Fibroblast of pulmonary artery (primary cell): ENCODE measurements around the gene FBRSL1.
"Not testable (repeated sequence)": the region's sequence is repeated elsewhere in the genome, so short reads cannot be mapped to it uniquely, and the experiment has no call there.

Experiments
- DNase-seq: peaks from one replicate; pipeline ENCODE4 v3.0.0-alpha.2; 2010; ENCODE audit warnings: low read depth
- H3K4me3 ChIP-seq: replicated peaks from 2 replicates; pipeline ENCODE4 v1.5.1; 2011; ENCODE audit warnings: low read depth, mild to moderate bottlenecking, control low read depth, low read length, moderate library complexity
- TF ChIP-seq, protein P1 (sequence below): IDR thresholded peaks from 2 replicates; pipeline ENCODE4 v1.5.1; 2011; ENCODE audit warnings: mild to moderate bottlenecking, control low read depth, low read length, inconsistent platforms; ENCODE audit errors: missing control alignments

Gene FBRSL1

DNA sequence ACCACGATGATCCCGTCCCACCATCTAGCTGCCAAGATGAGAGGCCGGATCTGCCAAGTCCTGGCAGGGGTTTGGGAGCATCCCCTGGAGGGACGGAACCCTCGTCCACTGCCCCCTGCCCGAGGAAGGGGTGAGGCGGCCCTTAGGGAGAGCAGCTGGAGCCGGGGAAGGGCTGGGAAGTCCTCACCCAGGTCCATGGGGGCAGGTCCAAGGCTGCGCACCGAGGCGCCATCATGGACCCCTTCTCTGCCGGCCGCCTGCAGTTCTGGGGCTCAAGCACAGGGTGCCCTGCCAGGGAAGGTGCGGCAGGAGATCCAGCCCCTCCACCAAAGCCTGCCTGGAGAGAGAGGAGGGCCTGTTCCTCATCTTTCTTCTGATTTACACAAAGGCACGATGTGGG is 17.6 kb upstream of the FBRSL1 start:
- DNase-seq, result no peak
- TF ChIP-seq, protein P1, sequence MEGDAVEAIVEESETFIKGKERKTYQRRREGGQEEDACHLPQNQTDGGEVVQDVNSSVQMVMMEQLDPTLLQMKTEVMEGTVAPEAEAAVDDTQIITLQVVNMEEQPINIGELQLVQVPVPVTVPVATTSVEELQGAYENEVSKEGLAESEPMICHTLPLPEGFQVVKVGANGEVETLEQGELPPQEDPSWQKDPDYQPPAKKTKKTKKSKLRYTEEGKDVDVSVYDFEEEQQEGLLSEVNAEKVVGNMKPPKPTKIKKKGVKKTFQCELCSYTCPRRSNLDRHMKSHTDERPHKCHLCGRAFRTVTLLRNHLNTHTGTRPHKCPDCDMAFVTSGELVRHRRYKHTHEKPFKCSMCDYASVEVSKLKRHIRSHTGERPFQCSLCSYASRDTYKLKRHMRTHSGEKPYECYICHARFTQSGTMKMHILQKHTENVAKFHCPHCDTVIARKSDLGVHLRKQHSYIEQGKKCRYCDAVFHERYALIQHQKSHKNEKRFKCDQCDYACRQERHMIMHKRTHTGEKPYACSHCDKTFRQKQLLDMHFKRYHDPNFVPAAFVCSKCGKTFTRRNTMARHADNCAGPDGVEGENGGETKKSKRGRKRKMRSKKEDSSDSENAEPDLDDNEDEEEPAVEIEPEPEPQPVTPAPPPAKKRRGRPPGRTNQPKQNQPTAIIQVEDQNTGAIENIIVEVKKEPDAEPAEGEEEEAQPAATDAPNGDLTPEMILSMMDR, result no peak
- no peak overlapping the region for H3K4me3 ChIP-seq

GRCh38 chr12:132474237-132474741 is 15.7 kb upstream of the FBRSL1 start:
- no peak for DNase-seq
- TF ChIP-seq, protein P1, result no peak
- H3K4me3 ChIP-seq, result no peak overlapping the region

GRCh38 chr12:132474799-132475303 is 15.1 kb upstream of the FBRSL1 start:
- not testable (repeated sequence) for DNase-seq, H3K4me3 ChIP-seq

DNA sequence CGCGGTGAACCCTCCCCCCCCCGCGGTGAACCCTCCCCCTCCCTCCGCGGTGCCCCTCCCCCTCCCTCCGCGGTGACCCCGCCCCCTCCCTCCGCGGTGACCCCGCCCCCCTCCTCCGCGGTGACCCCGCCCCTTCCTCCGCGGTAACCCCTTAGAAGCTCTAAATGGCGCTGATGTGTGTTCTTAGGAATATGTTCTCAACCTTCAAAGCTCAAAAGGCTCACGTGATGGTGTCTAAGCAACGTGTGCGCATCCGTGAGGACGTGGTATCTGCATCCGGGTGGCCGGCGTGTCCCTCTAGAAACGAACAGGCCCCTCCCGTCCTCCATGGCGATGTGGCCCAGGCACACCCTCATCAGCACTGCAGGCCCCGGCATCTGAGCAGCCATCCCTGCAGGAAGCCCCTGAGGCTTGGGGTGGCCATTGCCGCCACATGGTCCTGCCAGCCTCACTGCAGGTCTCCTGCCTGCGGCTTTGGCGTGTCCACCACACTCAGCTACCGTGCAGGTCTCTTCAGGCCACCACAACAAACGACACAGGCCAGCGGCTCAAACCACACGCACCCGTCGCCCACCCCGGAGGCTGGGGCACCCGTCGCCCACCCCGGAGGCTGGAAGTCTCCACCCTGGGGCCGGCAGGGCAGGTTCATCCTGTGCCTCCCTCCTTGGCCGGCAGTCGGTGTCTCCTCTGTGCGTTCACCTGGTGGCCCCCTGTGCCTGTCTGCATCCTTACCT is 14.5 kb upstream of the FBRSL1 start:
- TF ChIP-seq, protein P1, result no peak
- H3K4me3 ChIP-seq, result no peak overlapping the region
- no peak for DNase-seq

GRCh38 chr12:132476038-132476414 is 13.9 kb upstream of the FBRSL1 start:
- no peak overlapping the region for H3K4me3 ChIP-seq
- no peak for DNase-seq
- TF ChIP-seq, protein P1, result no peak

DNA sequence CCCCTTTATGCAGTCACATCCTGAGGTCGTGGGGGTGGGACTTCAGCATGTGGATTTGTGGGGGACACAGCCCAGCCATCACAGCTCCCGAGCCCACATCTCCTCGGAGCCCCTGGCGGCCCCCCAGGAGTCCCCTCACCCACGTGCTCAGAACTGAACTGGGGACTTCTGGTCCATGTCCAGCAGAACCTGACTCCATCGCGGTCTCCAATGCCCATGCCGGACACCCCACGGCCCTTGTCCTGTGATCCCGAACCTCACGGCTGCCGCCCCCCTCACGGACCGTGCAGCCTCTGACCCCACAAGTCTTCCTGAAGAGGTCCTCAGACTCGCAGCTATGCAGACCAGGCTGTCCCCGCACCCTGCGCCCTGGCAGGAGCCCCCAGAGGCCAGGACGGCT is 13.5 kb upstream of the FBRSL1 start:
- no peak for DNase-seq
- TF ChIP-seq, protein P1, result no peak
- no peak overlapping the region for H3K4me3 ChIP-seq

GRCh38 chr12:132477017-132477702 is 12.8 kb upstream of the FBRSL1 start:
- DNase-seq, result no peak
- TF ChIP-seq, protein P1, result no peak
- H3K4me3 ChIP-seq, result no peak overlapping the region
